Measurements from ENCODE around the gene ADGRG3. TPM values are rescaled to one million over a fixed set of nuclear protein-coding genes. Genes with fewer than 3 reads are reported as not detected.

The ADGRG3 gene
- total and polyA plus RNA-seq, 2 of the 8 experiments (the other 6 are each of a cell fraction or from before 2014, with no cell fraction given): 0.28 to 0.98 TPM

- no peak for TF ChIP-seq CTCF (IDR thresholded peaks at IDR 0.05; ENCODE audit: control extremely low read depth in 1 of 3, insufficient read depth in 1 of 3, low read depth in 1 of 3, low read length in 3 of 3)
- no peak for TF ChIP-seq KDM4A (IDR thresholded peaks at IDR 0.05; ENCODE audit: low read depth, low read length, severe bottlenecking)
- TF ChIP-seq, protein P1, sequence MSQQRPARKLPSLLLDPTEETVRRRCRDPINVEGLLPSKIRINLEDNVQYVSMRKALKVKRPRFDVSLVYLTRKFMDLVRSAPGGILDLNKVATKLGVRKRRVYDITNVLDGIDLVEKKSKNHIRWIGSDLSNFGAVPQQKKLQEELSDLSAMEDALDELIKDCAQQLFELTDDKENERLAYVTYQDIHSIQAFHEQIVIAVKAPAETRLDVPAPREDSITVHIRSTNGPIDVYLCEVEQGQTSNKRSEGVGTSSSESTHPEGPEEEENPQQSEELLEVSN (IDR thresholded peaks at IDR 0.05): peak; percentile 56
- no peak for TF ChIP-seq FOSL1 (IDR thresholded peaks at IDR 0.05; ENCODE audit: insufficient read depth, low read depth, low read length)
- TF ChIP-seq RAD21 (IDR thresholded peaks at IDR 0.05 in 1 of 2, conservative IDR thresholded peaks at IDR 0.05 in 1 of 2; ENCODE audit: low read depth in 2 of 2, low read length in 2 of 2): no peak
- TF ChIP-seq RFX5 (IDR thresholded peaks at IDR 0.05; ENCODE audit: borderline replicate concordance, low read depth, low read length): 0 out of 2 replicates have a peak, but pooled peaks have one; percentile 15
- TF ChIP-seq, protein P2, sequence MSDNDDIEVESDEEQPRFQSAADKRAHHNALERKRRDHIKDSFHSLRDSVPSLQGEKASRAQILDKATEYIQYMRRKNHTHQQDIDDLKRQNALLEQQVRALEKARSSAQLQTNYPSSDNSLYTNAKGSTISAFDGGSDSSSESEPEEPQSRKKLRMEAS (IDR thresholded peaks at IDR 0.05): peak; percentile 81
- TF ChIP-seq CREB1 (IDR thresholded peaks at IDR 0.05): peak; percentile 91
These were observed 28.8 kb upstream of the ADGRG3 start (continued) for GRCh38 chr16:57639172-57639887.
